Pancreas (tissue), 10 donors: ENCODE results near the gene ADGRE2. TPM values are rescaled to one million over a fixed set of nuclear protein-coding genes. Genes with fewer than 3 reads are reported as not detected.

Experiments used
- ATAC-seq, 4 donors: fragments of 200-7000 bp; cut with Tn5 transposase; one replicate each; pipeline versions ENCODE4 v1.8.0 to v1.9.1; 2020; ENCODE audit warnings: mild to moderate bottlenecking in 4 of 4, moderate library complexity in 4 of 4
- DNase-seq, 6 donors: peaks; one replicate each; pipeline ENCODE4 v3.0.0-alpha.2; 2020
- FAIRE-seq: peaks from 2 replicates; lab custom pipeline; 2012; peaks lifted over from hg19 to GRCh38; lab: Jason Lieb, UNC
- H3K27ac ChIP-seq, 4 donors: fragments of 200-600 bp; sonication (generic); 1 replicate in 3 of 4; 2 replicates in 1 of 4; pipeline versions ENCODE4 v1.5.0 to v1.8.0; 2020
- H3K27me3 ChIP-seq, 4 donors: fragments of 200-600 bp; one replicate each; pipeline ENCODE4 v1.8.0; 2021
- H3K36me3 ChIP-seq, 3 donors: fragments of 200-600 bp; sonication (generic) in 1 of 3; one replicate each; pipeline versions ENCODE4 v1.5.0 to v1.8.0; 2020 to 2021
- H3K4me1 ChIP-seq, 3 donors: fragments of 200-600 bp; one replicate each; pipeline ENCODE4 v1.8.0; 2021
- H3K4me3 ChIP-seq, 4 donors: fragments of 200-600 bp; sonication (generic) in 2 of 4; one replicate each; pipeline versions ENCODE4 v1.5.0 to v1.8.0; 2020 to 2021
- H3K9me3 ChIP-seq, 4 donors: fragments of 200-600 bp; one replicate each; pipeline ENCODE4 v1.8.0; 2021
- WGBS, 2 donors: extraction: QIAGEN DNeasy Blood & Tissue Kit; methylation state at CpG; one replicate each; pipeline ENCODE4 v1.1.7; 2013; 5-methylcytosine and 5-hydroxymethylcytosine counted together
- intact Hi-C, 3 donors: fragments of 100-400 bp; cut with DNase I; formaldehyde crosslinking; loops; one replicate each; pipeline versions ENCODE4 v1.11.1 to v1.14.2; 2022
- polyA plus RNA-seq, 2 donors: library from polyadenylated mRNA; stranded (reverse); fragments of 200-250 nt; gene quantifications; one replicate each; pipeline ENCODE4 v1.2.3, GENCODE V29; 2013
- total RNA-seq, 6 donors: library from RNA; stranded (reverse); fragmentation: NEBNext Ultra II Directional in 4 of 6; extraction: Animal tissue kit (Norgen Biotek cat#: 25700) in 4 of 6; gene quantifications; one replicate each; pipeline versions ENCODE4 v1.2.1 to v1.2.4, GENCODE V29; 2021 to 2023
- TF ChIP-seq, protein P1 (sequence below), 4 donors: fragments of 200-600 bp; sonication (generic) in 3 of 4; IDR thresholded peaks; one replicate each; pipeline versions ENCODE4 v1.5.0 to v1.8.0; 2021; ENCODE audit warnings: antibody characterized with exemption in 4 of 4
- donor health status: healthy with polysubstance abuse.
- donor health status: DM: no; HTN: no; CAD: no; lungs with moderate emphysema.
- donor health status: DM: no; HTN: no; CAD: no.
- donor health status: control.
- donor health status: control.
- donor health status: Bipolar disorder and iron deficiency.
- donor health status: DM: yes; HTN: yes; CAD: no.
- donor health status: DM: no; HTN: no; CAD: no.
- donor health status: DM: no; HTN: no; CAD: no.
- donor health status: DM: yes; HTN: yes; CAD: no.

The ADGRE2 gene
- total and polyA plus RNA-seq, 8 donors, result 0.31 to 4.5 (median 0.70) TPM

DNA sequence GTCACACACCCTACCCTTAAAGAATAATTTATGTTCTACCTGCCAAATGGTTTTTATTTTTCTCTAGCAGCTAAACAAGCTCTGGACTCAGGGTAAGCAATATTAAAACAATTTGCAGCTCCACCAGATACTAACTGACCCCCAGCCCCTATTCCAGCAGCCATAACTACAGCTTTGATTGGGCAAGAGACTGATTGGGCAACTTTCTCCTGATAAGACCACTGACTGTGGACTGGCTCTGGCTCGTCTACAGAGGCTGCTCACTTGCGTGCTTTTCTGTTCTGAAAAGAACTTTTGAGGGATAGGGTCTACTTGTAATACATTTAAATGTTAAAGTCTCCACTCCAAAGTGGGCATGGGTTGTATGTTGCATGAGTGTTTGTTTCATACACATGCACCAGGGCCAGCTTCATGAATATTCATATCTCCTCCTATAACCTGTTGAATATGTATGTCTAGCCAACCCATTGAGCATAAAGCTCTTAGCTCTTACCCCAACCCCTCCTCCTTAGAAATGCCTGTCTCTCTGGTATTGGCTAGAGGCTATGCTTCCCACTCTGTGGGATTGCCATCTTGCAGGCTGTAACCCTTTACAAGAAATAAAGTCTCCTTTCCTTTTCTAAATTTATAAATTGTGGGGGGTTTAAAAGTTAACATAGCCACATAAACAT lies 36.8 kb upstream of the ADGRE2 start:
- Histone ChIP-seq H3K4me1 (no peaks in the 10 kb centered on the region), H3K9me3 (no peaks in the 10 kb centered on the region), H3K27me3 (peaks cover 0 to 4% (median 0%) of the 10 kb centered on the region in 4 donors), H3K27ac (no peak overlapping the region), H3K4me3 (no peak overlapping the region), H3K36me3 (no peaks in the 10 kb centered on the region)
- WGBS, 2 donors, result 47 to 50% methylated on average over 2 of the region's 2 CpGs
- FAIRE-seq (no peak), ATAC-seq (no peak), DNase-seq (no peak)
- TF ChIP-seq, protein P1, sequence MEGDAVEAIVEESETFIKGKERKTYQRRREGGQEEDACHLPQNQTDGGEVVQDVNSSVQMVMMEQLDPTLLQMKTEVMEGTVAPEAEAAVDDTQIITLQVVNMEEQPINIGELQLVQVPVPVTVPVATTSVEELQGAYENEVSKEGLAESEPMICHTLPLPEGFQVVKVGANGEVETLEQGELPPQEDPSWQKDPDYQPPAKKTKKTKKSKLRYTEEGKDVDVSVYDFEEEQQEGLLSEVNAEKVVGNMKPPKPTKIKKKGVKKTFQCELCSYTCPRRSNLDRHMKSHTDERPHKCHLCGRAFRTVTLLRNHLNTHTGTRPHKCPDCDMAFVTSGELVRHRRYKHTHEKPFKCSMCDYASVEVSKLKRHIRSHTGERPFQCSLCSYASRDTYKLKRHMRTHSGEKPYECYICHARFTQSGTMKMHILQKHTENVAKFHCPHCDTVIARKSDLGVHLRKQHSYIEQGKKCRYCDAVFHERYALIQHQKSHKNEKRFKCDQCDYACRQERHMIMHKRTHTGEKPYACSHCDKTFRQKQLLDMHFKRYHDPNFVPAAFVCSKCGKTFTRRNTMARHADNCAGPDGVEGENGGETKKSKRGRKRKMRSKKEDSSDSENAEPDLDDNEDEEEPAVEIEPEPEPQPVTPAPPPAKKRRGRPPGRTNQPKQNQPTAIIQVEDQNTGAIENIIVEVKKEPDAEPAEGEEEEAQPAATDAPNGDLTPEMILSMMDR (IDR thresholded peaks at IDR 0.05), result no peak
- intact Hi-C loops, result no loop called here

DNA sequence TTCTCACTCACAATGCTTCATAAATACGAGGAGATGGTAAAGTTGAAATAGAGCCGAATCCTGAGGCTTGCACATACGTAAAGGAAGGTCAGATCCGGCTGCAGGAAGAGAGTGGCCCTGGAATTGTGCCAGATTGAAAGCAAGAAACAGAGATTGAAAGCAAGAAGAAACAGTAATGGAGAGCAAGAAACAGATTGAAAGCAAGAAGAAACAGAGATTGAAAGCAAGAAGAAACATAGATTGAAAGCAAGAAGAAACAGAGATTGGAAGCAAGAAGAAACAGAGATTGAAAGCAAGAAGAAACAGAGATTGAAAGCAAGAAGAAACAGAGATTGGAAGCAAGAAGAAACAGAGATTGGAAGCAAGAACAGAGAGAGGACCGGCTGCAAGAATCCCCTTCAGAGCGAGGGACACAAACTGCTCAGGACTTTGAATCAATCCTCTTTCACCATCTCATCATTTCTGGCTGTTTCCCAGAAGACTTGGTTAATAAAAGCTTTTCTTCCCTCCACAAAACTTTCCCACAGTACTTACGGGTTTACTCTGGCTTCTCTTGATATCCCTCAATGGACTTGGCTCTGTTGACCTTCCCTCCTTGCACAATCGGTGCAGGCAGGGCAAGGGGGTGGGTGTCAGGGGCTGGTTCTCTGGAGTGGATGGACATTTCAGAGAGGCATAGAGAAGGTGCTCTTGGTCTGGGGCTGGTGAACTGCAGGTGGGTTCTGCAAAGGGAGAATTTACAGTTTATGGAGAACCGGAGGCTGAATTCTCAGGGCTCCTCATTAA lies 31.1 kb upstream of the ADGRE2 start:
- FAIRE-seq (no peak), ATAC-seq (no peak)
- intact Hi-C loops, result no loop called here

DNA sequence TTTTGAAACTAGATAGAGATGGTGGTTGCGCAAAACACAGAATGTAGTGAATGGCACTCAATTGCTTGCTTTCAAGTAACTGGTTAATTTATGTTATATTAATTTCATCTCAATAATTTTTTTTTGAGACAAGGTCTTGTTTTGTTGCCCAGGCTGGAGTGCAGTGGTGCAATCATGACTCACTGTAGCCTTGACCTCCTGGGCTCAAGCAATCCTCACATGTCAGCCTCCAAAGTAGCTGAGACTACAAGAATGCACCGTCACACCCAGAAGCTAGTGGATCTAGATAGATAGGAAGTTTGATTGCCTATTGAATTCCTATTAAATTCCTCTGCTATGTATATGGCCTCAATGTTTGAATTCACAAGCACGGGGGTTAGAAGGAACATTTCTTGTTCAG lies 26.4 kb upstream of the ADGRE2 start:
- ATAC-seq, result no peak
- Histone ChIP-seq H3K36me3 (no peaks in the 10 kb centered on the region), H3K27me3 (no peaks in the 10 kb centered on the region), H3K4me1 (no peaks in the 10 kb centered on the region), H3K4me3 (no peak overlapping the region), H3K27ac (no peak overlapping the region), H3K9me3 (no peaks in the 10 kb centered on the region)
- no peak for DNase-seq
- WGBS, 2 donors, result 62 to 63% methylated on average over 3 of the region's 3 CpGs
- TF ChIP-seq, protein P1 (IDR thresholded peaks at IDR 0.05), result no peak
- intact Hi-C loops, result no loop called here
- no peak for FAIRE-seq

More for the DNA sequence above, 31.1 kb upstream of the ADGRE2 start:
- Histone ChIP-seq H3K36me3 (no peaks in the 10 kb centered on the region), H3K4me1 (no peaks in the 10 kb centered on the region), H3K4me3 (no peak overlapping the region), H3K27ac (no peak overlapping the region), H3K9me3 (no peaks in the 10 kb centered on the region), H3K27me3 (no peaks in the 10 kb centered on the region)
- WGBS, 2 donors, result 41 to 51% methylated on average over 9 of the region's 9 CpGs
- TF ChIP-seq, protein P1 (IDR thresholded peaks at IDR 0.05), result no peak
- no peak for DNase-seq

DNA sequence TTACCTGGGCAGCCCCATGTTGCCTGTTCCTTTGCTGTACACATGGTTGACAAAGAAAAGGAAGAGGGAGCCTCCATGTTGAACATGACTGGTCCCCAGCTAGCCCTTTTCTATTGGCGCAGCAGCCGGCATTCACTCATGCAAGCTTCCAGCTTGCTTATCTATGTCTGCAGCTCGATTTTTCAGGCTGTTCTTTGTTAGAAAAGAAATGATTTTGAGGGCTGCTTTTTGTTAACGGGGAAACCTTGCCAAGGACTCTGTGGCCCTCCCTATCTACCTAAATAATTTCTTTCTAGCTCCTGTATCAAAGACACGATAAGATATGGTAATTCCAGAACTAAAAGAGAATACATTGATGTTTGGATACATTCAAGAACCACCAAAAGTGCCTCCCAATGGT lies 20.4 kb upstream of the ADGRE2 start:
- ATAC-seq (no peak), FAIRE-seq (no peak), DNase-seq (no peak)
- intact Hi-C loops, result no loop called here
- TF ChIP-seq, protein P1 (IDR thresholded peaks at IDR 0.05), result no peak
- Histone ChIP-seq H3K27me3 (peaks cover 0 to 4% (median 0%) of the 10 kb centered on the region in 4 donors), H3K27ac (no peak overlapping the region), H3K4me1 (no peaks in the 10 kb centered on the region), H3K36me3 (no peaks in the 10 kb centered on the region), H3K4me3 (no peak overlapping the region), H3K9me3 (no peaks in the 10 kb centered on the region)
- 44 to 64% methylated on average over 5 of the region's 5 CpGs for WGBS, 2 donors

DNA sequence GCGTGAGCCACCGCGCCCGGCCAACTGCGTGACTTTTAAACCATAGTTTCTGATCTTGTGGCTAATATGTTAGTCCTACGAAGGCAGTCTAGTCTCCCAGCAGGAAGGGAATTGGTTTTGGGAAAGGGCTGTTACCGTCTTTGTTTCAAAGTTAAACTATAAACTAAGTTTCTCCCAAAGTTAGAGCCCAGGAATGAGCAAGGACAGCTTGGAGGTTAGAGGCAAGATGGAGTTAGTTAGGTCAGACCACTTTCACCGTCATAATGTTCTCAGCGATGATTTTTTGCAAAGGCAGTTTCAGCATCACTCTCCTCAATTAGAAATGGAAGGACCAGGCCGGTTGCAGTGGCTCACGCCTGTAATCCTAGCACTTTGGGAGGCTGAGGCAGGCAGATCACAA lies 17.7 kb upstream of the ADGRE2 start:
- no peak for FAIRE-seq
- no peaks in the 10 kb centered on the region for H3K4me1 ChIP-seq
- TF ChIP-seq, protein P1 (IDR thresholded peaks at IDR 0.05), result no peak
- no peak overlapping the region for H3K27ac ChIP-seq
- no peak overlapping the region for H3K4me3 ChIP-seq
- no peak for DNase-seq
- ATAC-seq, result no peak
- H3K27me3 ChIP-seq, result peaks cover 0 to 4% (median 0%) of the 10 kb centered on the region in 4 donors
- intact Hi-C loops, result no loop called here
- no peaks in the 10 kb centered on the region for H3K36me3 ChIP-seq
- H3K9me3 ChIP-seq, result no peaks in the 10 kb centered on the region
- 73 to 84% methylated on average over 11 of the region's 11 CpGs for WGBS, 2 donors
